ENCODE data around the gene SLC7A6OS. TPM values are rescaled to one million over a fixed set of nuclear protein-coding genes. Genes with fewer than 3 reads are reported as not detected.

Gene SLC7A6OS
- total RNA-seq: 10 to 100 TPM; 13.9 to 15.4 TPM
- long read RNA-seq, full-length matches to known transcripts: 4 of 16 reads
- long read RNA-seq, partial matches to known transcripts: 3 of 16 reads
- long read RNA-seq, other reads (novel, unspliced or antisense): 9 of 16 reads

GRCh38 chr16:68310774-68311511, at the start of gene SLC7A6OS, which contains the start of gene PRMT7:
TSS of gene SLC7A6OS (minus strand) at chr16:68310946. CDS start at chr16:68310926, 20 bp downstream.
TSS of gene PRMT7 (plus strand) at chr16:68311019. CDS start at chr16:68315980, 4,961 bp downstream.
- DNase-seq (peak; percentile 93 to 95), ATAC-seq (peak; percentile 99)
- intact Hi-C loops (cut with DNase I, micrococcal nuclease): loop anchor here in 1 of 2 donors (5.0 kb wide), 1 partner anchor 49 kb away; the partner anchor contains the start of gene SLC7A6

GRCh38 chr16:68359398-68360191, 48.8 kb upstream of the SLC7A6OS start:
- ATAC-seq: peak; percentile 20
- intact Hi-C loops (cut with DNase I, micrococcal nuclease): no loop called here
- DNase-seq: no peak

GRCh38 chr16:68358951-68359350, 48.2 kb upstream of the SLC7A6OS start:
- intact Hi-C loops (cut with DNase I, micrococcal nuclease): no loop called here
- DNase-seq: no peak
- ATAC-seq: peak; percentile 1

GRCh38 chr16:68357923-68358322, 47.2 kb upstream of the SLC7A6OS start:
- ATAC-seq (peak; percentile 1), DNase-seq (no peak)
- intact Hi-C loops (cut with DNase I, micrococcal nuclease): no loop called here

DNA sequence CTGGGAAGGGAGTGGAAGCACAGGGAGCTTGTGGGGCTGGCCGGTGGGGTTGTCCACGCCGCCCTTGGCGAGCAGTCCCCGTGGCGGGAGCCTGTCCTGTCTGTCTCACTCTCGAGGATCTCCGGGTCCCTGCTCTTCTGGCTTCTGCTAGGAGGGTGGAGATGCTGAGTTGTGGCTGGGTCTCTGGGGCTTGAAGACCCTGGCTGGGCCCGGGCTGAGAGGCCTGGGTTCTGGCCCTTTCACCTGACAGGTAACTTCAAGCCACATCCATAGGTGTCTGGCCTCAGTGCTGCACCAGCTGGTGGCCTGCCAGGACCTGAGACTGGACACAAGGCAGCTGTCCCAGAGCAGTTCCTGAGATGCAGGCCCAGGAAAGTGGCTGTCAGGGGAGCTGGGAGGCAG, 46.8 kb upstream of the SLC7A6OS start:
- intact Hi-C loops (cut with DNase I, micrococcal nuclease): no loop called here
- DNase-seq (no peak), ATAC-seq (peak; percentile 0)

GRCh38 chr16:68356919-68357286, 46.2 kb upstream of the SLC7A6OS start:
- DNase-seq: no peak
- no peak for ATAC-seq
- intact Hi-C loops (cut with DNase I, micrococcal nuclease): no loop called here

DNA sequence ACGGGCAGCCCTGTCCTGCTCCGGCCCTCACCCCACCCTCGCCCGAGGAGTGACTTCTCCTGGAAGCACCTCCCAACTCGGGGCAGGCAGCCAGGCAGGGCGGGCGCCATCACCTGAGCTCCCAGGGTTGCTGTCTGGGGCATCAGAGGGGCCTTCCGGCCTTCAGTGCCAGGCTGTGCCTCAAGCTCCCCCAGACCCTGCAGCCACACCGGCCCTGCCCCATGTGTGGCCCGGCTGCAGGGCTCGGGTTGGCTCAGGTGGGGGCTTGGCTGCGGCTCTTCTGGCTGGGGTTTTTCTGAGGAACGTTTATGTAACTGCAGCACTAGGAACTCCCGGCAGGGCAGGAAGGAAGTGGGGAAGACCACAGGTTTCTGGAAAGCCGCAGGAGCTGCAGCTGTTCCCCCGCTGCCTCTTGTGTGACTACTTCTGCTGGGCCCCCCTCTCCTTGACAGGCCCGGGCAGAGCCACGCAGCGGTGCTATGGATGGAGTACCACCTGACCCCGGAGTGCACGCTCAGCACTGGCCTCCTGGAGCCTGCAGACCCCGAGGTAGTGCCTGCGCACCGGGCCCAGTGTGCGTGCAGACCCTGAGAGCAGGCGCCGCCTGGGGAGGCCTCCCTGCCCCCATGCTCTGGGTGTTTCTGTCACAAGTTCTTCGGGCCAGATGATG, 45.6 kb upstream of the SLC7A6OS start:
- intact Hi-C loops (cut with DNase I, micrococcal nuclease): no loop called here
- DNase-seq (peak; percentile 48 to 71), ATAC-seq (no peak)

DNA sequence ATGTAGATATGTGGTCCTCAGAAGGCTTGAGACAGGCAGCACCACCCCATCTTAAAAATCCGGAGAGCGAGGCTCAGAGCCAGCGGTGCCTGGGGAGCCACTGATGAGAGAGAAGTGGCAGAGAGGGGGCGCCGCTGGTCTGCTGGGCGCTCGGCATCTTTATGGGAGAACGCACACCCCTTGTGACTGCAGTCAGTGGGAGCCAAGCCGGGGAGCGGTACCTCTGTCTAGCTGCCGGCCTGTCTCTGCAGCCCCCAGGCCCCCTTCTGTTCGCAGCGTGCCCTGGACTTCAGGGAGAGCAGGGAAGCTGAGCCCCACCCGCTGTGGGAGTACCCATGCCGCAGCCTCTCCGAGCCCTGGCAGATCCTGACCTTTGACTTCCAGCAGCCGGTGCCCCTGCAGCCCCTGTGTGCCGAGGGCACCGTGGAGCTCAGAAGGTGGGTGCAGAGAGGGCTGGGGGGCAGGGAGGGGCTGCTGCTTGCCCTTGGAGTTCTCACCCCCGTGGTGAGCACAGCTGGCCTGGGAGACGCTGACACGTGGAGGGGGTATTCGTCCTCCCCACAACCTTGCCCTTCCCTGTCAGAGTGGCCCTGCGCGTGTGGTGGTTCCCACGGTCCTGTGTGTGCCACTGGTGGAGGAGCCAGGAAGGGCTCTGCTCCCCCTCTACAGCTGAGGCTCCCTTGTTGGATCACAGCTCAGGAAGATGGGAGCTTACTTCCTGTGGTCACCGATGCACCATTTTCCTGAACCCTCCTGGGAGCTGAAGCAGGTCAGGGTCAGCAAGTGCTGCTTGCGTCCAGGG, 44.9 kb upstream of the SLC7A6OS start:
- intact Hi-C loops (cut with DNase I, micrococcal nuclease): no loop called here
- DNase-seq (no peak), ATAC-seq (no peak)

- DNase-seq (no peak), ATAC-seq (no peak)
- intact Hi-C loops (cut with DNase I, micrococcal nuclease): no loop called here
Measured at GRCh38 chr16:68354816-68355215, 44.1 kb upstream of the SLC7A6OS start.

GRCh38 chr16:68353366-68353765, 42.6 kb upstream of the SLC7A6OS start:
- ATAC-seq: no peak
- intact Hi-C loops (cut with DNase I, micrococcal nuclease): no loop called here
- DNase-seq: no peak

- intact Hi-C loops (cut with DNase I, micrococcal nuclease): no loop called here
- peak; percentile 65 to 88 for DNase-seq
- peak; percentile 96 for ATAC-seq
Measured at GRCh38 chr16:68351991-68352431, 41.3 kb upstream of the SLC7A6OS start.

DNA sequence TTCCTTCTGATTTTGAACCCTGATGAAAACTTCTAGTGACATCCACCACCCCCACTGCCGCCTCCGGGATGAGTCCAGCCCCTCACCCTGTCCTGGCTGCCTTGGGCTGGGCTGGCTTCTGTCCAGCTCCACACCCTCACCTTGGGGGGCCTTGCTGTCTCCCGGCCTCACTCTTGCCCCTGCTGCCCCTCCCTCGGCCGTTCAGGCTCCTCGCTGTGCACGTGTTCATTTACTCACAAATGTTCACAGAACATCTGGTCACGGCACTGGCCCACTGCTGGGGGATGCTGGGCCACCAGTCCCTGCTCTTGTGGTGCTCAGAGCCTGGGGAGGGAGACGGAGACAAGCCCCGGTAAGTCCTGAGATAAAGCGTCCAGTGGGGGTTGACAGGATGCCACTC, 40.7 kb upstream of the SLC7A6OS start:
- intact Hi-C loops (cut with DNase I, micrococcal nuclease): no loop called here
- DNase-seq (no peak), ATAC-seq (peak; percentile 4)

- no peak for ATAC-seq
- intact Hi-C loops (cut with DNase I, micrococcal nuclease): no loop called here
- peak in 1 of 2 donors; percentile 12 for DNase-seq
Measured at GRCh38 chr16:68350813-68351350, 40.1 kb upstream of the SLC7A6OS start.

DNA sequence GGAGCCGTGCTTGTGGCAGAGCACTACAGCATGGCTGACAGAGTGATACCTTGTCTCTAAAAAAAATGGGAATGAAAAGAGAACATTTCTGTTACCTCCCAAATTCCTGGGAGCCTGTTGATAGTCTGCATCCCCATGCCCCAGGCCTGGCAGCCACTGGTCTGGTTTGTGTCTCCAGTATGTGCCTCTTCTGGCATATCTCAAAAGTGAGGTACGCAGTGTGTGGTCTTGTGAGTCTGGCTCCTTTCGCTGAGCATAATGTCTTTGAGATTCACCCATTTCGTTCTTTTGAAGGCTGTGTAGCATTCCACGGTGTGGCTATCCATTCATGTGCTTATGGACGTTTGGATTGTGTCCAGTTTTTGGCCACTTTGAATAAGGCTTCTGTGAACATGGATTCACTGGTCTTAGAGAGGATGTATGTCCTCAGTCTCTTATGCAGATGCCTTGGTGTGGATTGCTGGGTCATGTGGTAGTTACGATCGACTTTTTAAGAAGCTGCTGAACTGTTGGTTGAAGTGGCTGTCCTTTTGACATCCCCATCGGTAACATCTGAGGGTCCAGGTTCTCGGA, 39.2 kb upstream of the SLC7A6OS start:
- no peak for ATAC-seq
- no peak for DNase-seq
- intact Hi-C loops (cut with DNase I, micrococcal nuclease): no loop called here

DNA sequence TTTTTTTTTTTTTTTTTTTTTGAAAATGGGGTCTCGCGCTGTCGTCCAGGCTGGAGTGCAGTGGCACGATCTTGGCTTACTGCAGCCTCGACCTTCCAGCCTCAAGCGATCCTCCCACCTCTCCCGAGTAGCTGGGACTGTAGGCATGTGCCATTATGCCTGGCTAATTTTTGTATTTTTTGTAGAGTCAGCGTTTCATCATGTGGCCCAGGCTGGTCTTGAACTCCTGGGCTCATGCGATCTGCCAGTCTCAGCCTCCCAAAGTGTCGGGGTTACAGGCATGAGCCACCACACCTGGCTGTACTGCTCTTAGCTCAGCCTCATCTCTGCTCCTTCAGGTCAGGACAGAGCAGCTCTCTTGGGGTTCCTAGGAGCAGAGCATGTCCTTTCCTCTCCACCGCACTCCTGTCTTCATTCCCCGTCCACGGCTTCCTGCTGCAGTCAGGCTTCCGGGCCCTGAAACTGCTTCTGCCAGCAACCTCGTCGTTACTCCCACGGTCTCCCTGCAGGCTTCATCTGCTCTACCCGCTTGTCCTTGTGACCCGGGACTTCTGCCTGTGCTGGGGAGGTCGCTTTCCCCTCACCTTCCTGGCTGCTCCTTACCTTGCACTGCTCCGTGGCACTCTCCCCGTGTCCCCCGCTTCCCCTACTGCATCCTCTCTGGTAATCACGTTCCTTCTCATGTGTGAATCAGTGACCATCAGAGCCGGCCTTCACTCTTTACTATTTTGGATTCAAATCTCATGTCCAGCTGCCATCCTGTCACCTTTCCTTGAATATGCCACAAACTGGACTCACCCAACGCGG, 38.1 kb upstream of the SLC7A6OS start:
- intact Hi-C loops (cut with DNase I, micrococcal nuclease): no loop called here
- ATAC-seq (no peak), DNase-seq (no peak)

DNA sequence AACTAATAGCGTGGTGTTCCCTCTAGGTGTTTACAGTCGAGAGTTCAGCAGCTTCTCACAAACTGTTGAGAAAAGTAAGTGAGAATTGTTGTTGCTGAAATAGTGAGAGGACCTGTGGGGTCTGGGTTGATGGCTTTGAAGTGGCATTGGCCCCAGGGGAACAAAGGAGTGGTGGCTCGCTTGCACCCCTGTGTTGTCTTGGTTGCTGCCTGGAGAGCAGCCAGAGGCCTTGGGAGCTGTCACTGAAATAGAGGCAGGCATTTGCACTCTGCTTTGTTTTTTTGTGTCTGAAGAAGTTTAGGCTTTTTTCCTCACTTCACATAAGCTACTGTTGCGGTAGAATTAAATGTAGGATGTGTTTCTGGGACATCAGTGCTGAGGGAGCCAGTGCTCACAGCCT, 36.9 kb upstream of the SLC7A6OS start:
- intact Hi-C loops (cut with DNase I, micrococcal nuclease): no loop called here
- DNase-seq (no peak), ATAC-seq (no peak)

DNA sequence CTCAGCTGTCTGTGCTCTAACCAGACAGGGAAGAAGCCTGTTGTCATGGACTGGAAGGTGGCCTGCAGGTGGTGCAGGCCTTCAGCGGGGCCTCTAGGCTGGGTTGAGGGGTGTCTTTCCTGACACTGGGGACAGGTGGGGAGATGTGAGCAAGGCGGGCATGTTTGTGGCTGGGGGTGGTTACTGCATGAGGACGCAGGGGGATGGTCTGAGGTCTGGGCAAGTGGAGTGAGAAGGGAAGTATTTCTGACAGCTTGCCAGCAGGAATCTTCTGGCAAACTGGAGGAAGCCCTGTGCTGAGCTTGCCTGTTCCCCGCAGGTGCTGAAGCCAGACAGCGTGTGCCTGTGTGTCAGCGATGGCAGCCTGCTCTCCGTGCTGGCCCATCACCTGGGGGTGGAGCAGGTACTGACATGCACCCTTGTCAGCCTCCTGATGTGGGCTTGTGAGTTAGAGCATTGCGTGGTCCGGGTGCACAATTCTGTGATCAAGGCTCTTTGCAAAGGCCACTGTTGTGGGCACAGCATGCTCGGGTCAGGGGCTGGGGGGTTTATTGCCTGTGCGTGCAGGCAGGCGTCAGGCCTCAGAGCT, 36.2 kb upstream of the SLC7A6OS start:
- ATAC-seq (no peak), DNase-seq (no peak)
- intact Hi-C loops (cut with DNase I, micrococcal nuclease): no loop called here
